ENCODE data around the gene GFOD2. TPM values are rescaled to one million over a fixed set of nuclear protein-coding genes. Genes with fewer than 3 reads are reported as not detected.
A peak's percentile ranks its signal among the peaks of the same experiment; 100 is the strongest.

The GFOD2 gene
- total and polyA plus RNA-seq, 2 of the 13 experiments (the other 11 are each of a cell fraction or from before 2014, with no cell fraction given): 11.1 to 17.2 TPM

DNA sequence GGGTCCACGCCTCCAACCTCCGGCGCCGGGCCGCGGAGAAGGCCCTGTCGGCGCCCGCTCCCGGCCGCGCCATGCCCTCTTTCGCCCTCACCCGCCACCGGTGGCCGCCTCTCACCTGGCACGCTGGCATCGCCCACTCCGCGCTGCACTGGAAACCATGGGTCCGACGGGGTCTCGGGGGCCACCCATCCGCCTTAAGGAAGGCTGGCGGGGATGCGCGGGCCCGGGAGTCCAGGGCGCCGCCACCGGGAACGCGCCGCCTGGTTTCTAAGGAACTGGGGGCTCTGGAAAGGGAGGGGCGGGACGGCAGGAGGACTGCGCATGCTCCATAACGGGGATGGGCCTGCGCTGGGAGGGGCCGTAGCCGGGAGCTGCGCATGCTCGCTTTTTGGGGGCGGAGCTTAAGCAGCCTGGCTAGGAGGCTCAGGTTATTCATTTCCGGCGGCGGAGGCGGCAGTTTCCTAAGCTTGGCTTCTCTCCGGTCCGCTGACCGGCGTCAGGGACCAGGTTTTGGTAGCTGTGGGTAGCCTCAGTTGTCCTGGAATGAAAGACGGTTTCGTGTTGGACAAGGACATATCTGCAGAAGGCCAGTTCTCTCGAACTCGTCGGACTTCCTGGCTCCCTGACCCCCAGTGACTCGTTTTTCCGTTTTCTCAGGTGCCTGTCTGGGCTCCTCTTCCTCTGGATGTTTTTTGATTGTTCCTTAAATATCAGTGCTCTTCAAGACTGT, at the start of gene GFOD2 (continued):
- TF ChIP-seq, protein P1, sequence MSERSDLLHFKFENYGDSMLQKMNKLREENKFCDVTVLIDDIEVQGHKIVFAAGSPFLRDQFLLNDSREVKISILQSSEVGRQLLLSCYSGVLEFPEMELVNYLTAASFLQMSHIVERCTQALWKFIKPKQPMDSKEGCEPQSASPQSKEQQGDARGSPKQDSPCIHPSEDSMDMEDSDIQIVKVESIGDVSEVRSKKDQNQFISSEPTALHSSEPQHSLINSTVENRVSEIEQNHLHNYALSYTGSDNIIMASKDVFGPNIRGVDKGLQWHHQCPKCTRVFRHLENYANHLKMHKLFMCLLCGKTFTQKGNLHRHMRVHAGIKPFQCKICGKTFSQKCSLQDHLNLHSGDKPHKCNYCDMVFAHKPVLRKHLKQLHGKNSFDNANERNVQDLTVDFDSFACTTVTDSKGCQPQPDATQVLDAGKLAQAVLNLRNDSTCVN (CRISPR knock-in tag; IDR thresholded peaks at IDR 0.05; ENCODE audit: borderline replicate concordance): no peak; the same call in none of the 2 replicates
- TF ChIP-seq ZFAT (CRISPR knock-in tag; conservative IDR thresholded peaks at IDR 0.05) (no peak), CBX1 (IDR thresholded peaks at IDR 0.05; ENCODE audit: low read depth) (peak; percentile 55), SIN3A (IDR thresholded peaks at IDR 0.05; ENCODE audit: borderline replicate concordance, low read depth, low read length) (peak; percentile 92), NKX3-1 (CRISPR knock-in tag; IDR thresholded peaks at IDR 0.05) (no peak; the same call in 1 of the 2 replicates), SMAD3 (CRISPR knock-in tag; IDR thresholded peaks at IDR 0.05) (peak; percentile 70; the same call in 1 of the 2 replicates), TSC22D2 (CRISPR knock-in tag; IDR thresholded peaks at IDR 0.05; ENCODE audit: borderline replicate concordance) (no peak; the same call in 1 of the 2 replicates), CBX5 (CRISPR knock-in tag; IDR thresholded peaks at IDR 0.05; ENCODE audit: borderline replicate concordance) (peak; percentile 14; the same call in 1 of the 2 replicates), ZSCAN30 (CRISPR knock-in tag; IDR thresholded peaks at IDR 0.05) (0 out of 2 replicates have a peak, but pooled peaks have one; percentile 10), ZNF432 (CRISPR knock-in tag; IDR thresholded peaks at IDR 0.05; ENCODE audit: borderline replicate concordance) (no peak), PRPF4 (IDR thresholded peaks at IDR 0.05; ENCODE audit: low read depth, low read length, poor library complexity, severe bottlenecking) (no peak), ZNF703 (CRISPR knock-in tag; IDR thresholded peaks at IDR 0.05; ENCODE audit: borderline replicate concordance) (no peak), TEAD3 (CRISPR knock-in tag; optimal IDR thresholded peaks at IDR 0.05; ENCODE audit: borderline replicate concordance) (no peak), ZNF678 (CRISPR knock-in tag; IDR thresholded peaks at IDR 0.05) (no peak), ZNF335 (CRISPR knock-in tag; IDR thresholded peaks at IDR 0.05) (peak; percentile 27; the same call in 1 of the 2 replicates), AGO2 (optimal IDR thresholded peaks at IDR 0.05; ENCODE audit: low read depth, low read length) (peak; percentile 78), ZNF430 (CRISPR knock-in tag; IDR thresholded peaks at IDR 0.05) (peak; percentile 71), BATF2 (CRISPR knock-in tag; IDR thresholded peaks at IDR 0.05) (no peak), ZFP62 (CRISPR knock-in tag; IDR thresholded peaks at IDR 0.05) (no peak), ZSCAN21 (CRISPR knock-in tag; IDR thresholded peaks at IDR 0.05; ENCODE audit: borderline replicate concordance) (peak; percentile 66; the same call in 1 of the 2 replicates)
- TF ChIP-seq, protein P2, sequence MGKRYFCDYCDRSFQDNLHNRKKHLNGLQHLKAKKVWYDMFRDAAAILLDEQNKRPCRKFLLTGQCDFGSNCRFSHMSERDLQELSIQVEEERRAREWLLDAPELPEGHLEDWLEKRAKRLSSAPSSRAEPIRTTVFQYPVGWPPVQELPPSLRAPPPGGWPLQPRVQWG (CRISPR knock-in tag; IDR thresholded peaks at IDR 0.05; ENCODE audit: borderline replicate concordance, low read depth): no peak
- TF ChIP-seq, protein P3, sequence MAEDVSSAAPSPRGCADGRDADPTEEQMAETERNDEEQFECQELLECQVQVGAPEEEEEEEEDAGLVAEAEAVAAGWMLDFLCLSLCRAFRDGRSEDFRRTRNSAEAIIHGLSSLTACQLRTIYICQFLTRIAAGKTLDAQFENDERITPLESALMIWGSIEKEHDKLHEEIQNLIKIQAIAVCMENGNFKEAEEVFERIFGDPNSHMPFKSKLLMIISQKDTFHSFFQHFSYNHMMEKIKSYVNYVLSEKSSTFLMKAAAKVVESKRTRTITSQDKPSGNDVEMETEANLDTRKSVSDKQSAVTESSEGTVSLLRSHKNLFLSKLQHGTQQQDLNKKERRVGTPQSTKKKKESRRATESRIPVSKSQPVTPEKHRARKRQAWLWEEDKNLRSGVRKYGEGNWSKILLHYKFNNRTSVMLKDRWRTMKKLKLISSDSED (CRISPR knock-in tag; IDR thresholded peaks at IDR 0.05): no peak
- TF ChIP-seq, protein P4, sequence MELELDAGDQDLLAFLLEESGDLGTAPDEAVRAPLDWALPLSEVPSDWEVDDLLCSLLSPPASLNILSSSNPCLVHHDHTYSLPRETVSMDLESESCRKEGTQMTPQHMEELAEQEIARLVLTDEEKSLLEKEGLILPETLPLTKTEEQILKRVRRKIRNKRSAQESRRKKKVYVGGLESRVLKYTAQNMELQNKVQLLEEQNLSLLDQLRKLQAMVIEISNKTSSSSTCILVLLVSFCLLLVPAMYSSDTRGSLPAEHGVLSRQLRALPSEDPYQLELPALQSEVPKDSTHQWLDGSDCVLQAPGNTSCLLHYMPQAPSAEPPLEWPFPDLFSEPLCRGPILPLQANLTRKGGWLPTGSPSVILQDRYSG (CRISPR knock-in tag; IDR thresholded peaks at IDR 0.05): no peak
- TF ChIP-seq, protein P5, sequence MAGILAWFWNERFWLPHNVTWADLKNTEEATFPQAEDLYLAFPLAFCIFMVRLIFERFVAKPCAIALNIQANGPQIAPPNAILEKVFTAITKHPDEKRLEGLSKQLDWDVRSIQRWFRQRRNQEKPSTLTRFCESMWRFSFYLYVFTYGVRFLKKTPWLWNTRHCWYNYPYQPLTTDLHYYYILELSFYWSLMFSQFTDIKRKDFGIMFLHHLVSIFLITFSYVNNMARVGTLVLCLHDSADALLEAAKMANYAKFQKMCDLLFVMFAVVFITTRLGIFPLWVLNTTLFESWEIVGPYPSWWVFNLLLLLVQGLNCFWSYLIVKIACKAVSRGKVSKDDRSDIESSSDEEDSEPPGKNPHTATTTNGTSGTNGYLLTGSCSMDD (CRISPR knock-in tag; IDR thresholded peaks at IDR 0.05): no peak
